Chondrocyte (in vitro differentiated cells): ENCODE data around the gene TNPO3. TPM values are rescaled to one million over a fixed set of nuclear protein-coding genes. Genes with fewer than 3 reads are reported as not detected.

ENCODE experiments used
- DNase-seq: peaks from one replicate; pipeline ENCODE4 v3.0.0; 2021; ENCODE audit warnings: mixed read lengths, low spot score
- H3K27ac Mint-ChIP-seq: one replicate; pipeline ENCODE4 v1.8.0; 2021; ENCODE audit warnings: mild to moderate bottlenecking, moderate library complexity, mixed read lengths; ENCODE audit not compliant: unreplicated experiment
- H3K27me3 Mint-ChIP-seq: 2 replicates; pipeline ENCODE4 v1.8.0; 2021; ENCODE audit warnings: low read depth, mixed read lengths
- H3K36me3 Mint-ChIP-seq: 2 replicates; pipeline ENCODE4 v1.8.0; 2021; ENCODE audit warnings: low read depth, mixed read lengths
- H3K4me1 Mint-ChIP-seq: 2 replicates; pipeline ENCODE4 v1.8.0; 2021; ENCODE audit warnings: low read depth, mild to moderate bottlenecking, mixed read lengths
- H3K4me3 Mint-ChIP-seq: one replicate; pipeline ENCODE4 v1.8.0; 2021; ENCODE audit warnings: mild to moderate bottlenecking, moderate library complexity, mixed read lengths; ENCODE audit not compliant: unreplicated experiment
- H3K9me3 Mint-ChIP-seq: 2 replicates; pipeline ENCODE4 v1.8.0; 2021; ENCODE audit warnings: low read depth, mixed read lengths
- total RNA-seq: library from RNA; stranded (reverse); gene quantifications from 3 replicates; pipeline ENCODE4 v1.2.1, GENCODE V29; 2021
- TF ChIP-seq, protein P1 (sequence below): fragments of 200-600 bp; sonication (generic); IDR thresholded peaks from 2 replicates; pipeline ENCODE4 v1.5.0; 2021; ENCODE audit warnings: antibody characterized with exemption, mild to moderate bottlenecking, moderate library complexity

The TNPO3 gene
- total RNA-seq, 1 donor from 2014 or later = 44.0 TPM

DNA sequence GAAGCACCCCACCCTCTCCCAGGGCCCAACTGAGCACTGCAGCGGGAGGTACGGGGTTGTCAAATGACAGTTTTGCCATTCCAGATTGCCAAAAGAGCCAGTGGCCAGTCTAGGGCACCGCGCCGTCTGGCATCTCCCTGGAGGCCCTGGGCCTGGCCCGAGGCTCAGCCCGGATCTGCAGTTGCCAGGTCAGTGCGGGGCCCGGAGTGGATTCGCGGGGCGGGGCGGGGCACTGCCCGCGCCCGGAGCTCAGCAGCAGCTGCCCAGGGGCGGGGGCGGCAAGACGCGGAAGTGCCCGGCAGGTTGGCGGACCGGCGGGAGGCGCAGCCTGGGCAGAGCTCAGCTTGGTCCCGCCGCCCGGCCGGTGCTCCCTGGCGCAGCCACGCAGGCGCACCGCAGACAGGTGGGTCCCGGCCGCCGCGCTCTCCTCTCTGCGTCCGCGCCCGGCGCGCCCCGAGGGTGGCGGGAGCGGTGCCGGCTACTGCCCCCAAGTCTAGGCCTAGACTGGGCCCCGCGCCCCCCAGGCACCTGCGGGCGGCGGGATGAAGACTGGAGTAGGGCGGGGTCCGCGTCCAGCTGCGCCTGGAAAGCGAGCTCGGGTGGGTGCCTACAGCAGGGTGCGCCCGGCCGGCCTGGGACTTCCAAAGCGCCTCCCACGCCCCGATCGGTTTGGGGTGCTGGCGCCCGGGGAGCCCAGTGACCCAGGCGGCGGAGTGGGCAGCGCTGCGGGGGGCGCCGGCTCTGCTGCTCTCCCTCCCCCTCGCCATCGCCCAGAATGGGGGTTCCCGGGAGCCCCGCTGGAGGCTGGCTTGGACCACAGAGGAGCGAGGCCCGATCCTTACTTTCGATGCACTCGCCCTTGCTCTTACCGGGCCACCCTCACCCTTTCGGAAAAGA, 117.0 kb downstream of the TNPO3 start, which contains the start of gene IRF5:
IRF5 (plus strand) TSS at position 281 of the 897 bp plus-strand sequence. CDS start 4,155 bp downstream, outside the sequence.
- H3K36me3 Mint-ChIP-seq = no peaks in the 10 kb centered on the region
- TF ChIP-seq, protein P1, sequence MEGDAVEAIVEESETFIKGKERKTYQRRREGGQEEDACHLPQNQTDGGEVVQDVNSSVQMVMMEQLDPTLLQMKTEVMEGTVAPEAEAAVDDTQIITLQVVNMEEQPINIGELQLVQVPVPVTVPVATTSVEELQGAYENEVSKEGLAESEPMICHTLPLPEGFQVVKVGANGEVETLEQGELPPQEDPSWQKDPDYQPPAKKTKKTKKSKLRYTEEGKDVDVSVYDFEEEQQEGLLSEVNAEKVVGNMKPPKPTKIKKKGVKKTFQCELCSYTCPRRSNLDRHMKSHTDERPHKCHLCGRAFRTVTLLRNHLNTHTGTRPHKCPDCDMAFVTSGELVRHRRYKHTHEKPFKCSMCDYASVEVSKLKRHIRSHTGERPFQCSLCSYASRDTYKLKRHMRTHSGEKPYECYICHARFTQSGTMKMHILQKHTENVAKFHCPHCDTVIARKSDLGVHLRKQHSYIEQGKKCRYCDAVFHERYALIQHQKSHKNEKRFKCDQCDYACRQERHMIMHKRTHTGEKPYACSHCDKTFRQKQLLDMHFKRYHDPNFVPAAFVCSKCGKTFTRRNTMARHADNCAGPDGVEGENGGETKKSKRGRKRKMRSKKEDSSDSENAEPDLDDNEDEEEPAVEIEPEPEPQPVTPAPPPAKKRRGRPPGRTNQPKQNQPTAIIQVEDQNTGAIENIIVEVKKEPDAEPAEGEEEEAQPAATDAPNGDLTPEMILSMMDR = no peak
- DNase-seq = no peak
- H3K27me3 Mint-ChIP-seq = peaks cover 30% of the 10 kb centered on the region
- H3K4me3 Mint-ChIP-seq = peak within 1 kb of the TSS; percentile 65
- H3K27ac Mint-ChIP-seq = no peak within 1 kb of the TSS
- peaks cover 8% of the 10 kb centered on the region for H3K4me1 Mint-ChIP-seq
- H3K9me3 Mint-ChIP-seq = no peaks in the 10 kb centered on the region

DNA sequence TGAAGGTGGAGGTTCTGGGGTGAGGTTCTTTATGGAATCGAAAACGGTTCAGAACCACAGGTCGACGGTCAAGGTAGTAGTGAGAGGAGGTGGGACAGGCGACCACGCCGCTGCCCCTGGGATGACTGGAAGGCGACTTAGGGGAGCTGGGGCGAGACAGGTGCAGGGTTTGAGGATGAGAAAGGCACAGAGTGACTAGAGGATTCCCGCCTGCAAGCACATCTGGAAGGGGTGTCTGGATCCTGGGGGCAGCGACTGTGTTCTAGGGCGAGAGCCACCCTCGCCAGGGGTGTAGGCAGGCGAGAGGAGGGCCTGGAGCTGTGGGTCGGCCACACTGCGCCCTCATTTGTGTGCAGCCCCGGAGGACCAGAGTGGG, 117.7 kb downstream of the TNPO3 start:
- H3K27me3 Mint-ChIP-seq = peaks cover 30% of the 10 kb centered on the region
- H3K4me1 Mint-ChIP-seq = peaks cover 8% of the 10 kb centered on the region
- H3K9me3 Mint-ChIP-seq = no peaks in the 10 kb centered on the region
- TF ChIP-seq, protein P1 = no peak
- H3K4me3 Mint-ChIP-seq = peak overlapping the region; percentile 58
- H3K27ac Mint-ChIP-seq = no peak overlapping the region
- no peak for DNase-seq
- H3K36me3 Mint-ChIP-seq = no peaks in the 10 kb centered on the region

DNA sequence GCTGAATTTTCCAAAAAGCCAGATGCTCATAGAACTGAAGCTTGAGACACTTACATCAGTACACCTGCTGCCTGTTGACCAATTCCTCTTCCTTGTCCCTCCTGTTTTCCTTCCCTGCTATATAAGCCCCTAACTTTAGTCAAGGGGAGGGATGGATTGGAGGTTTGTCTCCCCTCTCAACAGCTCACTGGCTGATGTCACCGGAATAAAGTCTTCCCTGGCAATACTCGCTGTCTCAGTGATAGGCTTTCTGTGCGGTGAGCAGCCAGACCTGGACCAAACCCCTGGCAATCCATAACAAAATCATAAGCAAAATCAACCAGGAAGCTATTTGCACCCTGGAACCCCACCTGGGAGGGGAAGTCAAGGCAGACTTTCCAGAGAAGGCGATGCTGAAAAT, 118.1 kb downstream of the TNPO3 start:
- Mint-ChIP-seq H3K9me3 (no peaks in the 10 kb centered on the region), H3K27me3 (peaks cover 30% of the 10 kb centered on the region), H3K27ac (no peak overlapping the region), H3K4me1 (peaks cover 8% of the 10 kb centered on the region), H3K4me3 (peak overlapping the region; percentile 58), H3K36me3 (no peaks in the 10 kb centered on the region)
- DNase-seq = no peak
- TF ChIP-seq, protein P1 = no peak

DNA sequence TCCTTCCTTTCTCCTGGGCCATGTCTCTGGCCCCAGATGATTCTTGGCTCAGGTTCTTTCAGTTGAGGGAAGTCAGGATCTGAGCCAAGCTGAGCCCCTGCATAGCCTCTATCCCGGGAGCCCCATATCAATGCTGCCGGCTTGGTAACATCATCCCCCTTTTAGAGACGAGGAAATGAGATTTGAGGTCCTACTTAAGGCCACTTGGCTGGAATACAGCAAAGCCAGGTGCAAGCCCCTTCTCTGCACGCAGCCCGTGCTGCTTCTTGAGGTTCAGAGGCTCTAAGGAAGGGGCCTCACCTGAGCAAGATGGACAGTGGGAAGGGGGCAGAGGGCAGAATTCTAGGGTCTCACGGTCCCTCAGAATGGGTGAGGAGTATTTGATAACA, 119.6 kb downstream of the TNPO3 start:
- TF ChIP-seq, protein P1 = no peak
- DNase-seq = no peak
- Mint-ChIP-seq H3K9me3 (no peaks in the 10 kb centered on the region), H3K27ac (no peak overlapping the region), H3K4me3 (no peak overlapping the region), H3K36me3 (no peaks in the 10 kb centered on the region), H3K27me3 (peaks cover 27% of the 10 kb centered on the region), H3K4me1 (peaks cover 8% of the 10 kb centered on the region)

DNA sequence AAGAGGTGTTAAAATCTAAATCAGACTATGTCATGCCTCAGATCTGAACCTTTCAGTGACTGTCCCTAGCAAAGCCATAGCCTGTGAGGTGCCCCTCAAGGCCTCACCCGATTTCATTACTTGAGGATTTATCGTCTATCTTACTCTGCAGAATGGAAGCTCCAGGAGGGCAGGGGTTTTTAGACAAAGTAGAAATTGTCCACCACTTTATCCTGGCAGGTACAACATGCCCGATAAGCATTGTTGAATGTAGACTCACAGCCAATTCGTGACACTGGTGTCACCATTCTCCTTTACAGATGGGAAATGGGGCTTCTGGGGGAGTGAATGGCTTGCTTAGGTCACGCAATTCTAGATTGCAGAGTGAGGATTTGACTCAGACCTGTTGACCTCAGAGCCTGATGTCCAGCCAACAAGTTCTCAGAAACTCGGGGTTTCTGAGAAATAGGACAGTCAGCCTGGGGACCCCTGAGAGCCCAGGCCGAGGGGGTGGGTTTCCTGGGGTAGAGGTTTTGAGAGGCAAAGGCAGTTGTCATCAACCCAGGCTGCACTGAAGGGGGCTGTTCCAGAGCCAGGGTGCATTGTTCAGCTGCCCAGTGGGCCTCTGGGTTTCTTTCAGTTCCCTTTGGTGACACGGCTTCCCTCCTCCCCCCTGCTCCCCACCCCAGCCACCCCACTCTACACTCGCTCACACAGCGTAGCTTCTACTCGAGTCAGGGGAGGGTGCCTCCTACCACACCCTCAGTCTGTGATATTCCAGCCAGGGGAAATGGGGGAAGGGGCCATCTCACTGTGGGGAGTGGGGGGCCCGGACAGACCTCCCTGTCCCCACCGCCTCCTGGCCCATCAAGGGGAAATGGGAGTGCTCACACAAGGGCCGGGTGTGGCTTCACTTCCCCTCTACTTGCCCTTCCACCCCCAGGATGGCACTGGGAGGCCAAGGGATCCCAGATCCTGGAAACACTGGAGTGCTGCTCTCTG, 120.3 kb downstream of the TNPO3 start:
- no peak for DNase-seq
- peaks cover 23% of the 10 kb centered on the region for H3K27me3 Mint-ChIP-seq
- H3K4me3 Mint-ChIP-seq = no peak overlapping the region
- H3K4me1 Mint-ChIP-seq = peaks cover 8% of the 10 kb centered on the region
- no peaks in the 10 kb centered on the region for H3K9me3 Mint-ChIP-seq
- no peaks in the 10 kb centered on the region for H3K36me3 Mint-ChIP-seq
- TF ChIP-seq, protein P1 = no peak
- no peak overlapping the region for H3K27ac Mint-ChIP-seq
